ENCODE results near the gene GEMIN7. TPM values are rescaled to one million over a fixed set of nuclear protein-coding genes. Genes with fewer than 3 reads are reported as not detected.

GEMIN7 gene
- total RNA-seq, result 34.7 and 48.5 TPM in 2 replicates

GRCh38 chr19:45079063-45079910 lies at the start of gene GEMIN7:
GEMIN7 (plus strand) TSS chr19:45079260; CDS start chr19:45090115, 10,855 bp downstream.

GRCh38 chr19:45038931-45039893 lies 39.8 kb upstream of the GEMIN7 start, which contains the start of gene CLASRP:
CLASRP (plus strand) TSS chr19:45039045; CDS start chr19:45040213, 1,168 bp downstream.

GRCh38 chr19:45076029-45076850 lies 2.8 kb upstream of the GEMIN7 start, which contains the start of gene ZNF296:
ZNF296 (minus strand) TSS chr19:45076478; CDS start chr19:45076373, 105 bp downstream.

GRCh38 chr19:45092747-45093678 lies 14.0 kb downstream of the GEMIN7 start, which contains the start of gene PPP1R37:
PPP1R37 (plus strand) TSS chr19:45093179; CDS start chr19:45093326, 147 bp downstream.

Other genes with a start within 250 kb of the GEMIN7 start
- gene NECTIN2, start 233.0 kb upstream of the GEMIN7 start, total RNA-seq, result 164 and 177 TPM in 2 replicates
- gene TOMM40, start 188.0 kb upstream of the GEMIN7 start, total RNA-seq, result 43.9 and 67.0 TPM in 2 replicates
- 12.5 and 510 TPM in 2 replicates for gene APOE, start 173.5 kb upstream of the GEMIN7 start, total RNA-seq
- 10.3 and 57.2 TPM in 2 replicates for gene APOC1, start 164.7 kb upstream of the GEMIN7 start, total RNA-seq
- gene APOC4, start 137.0 kb upstream of the GEMIN7 start, total RNA-seq, result not detected in 2 replicates
- gene APOC2, start 133.2 kb upstream of the GEMIN7 start, total RNA-seq, result not detected in 2 replicates
- gene CLPTM1, start 123.9 kb upstream of the GEMIN7 start, total RNA-seq, result 48.2 and 88.1 TPM in 2 replicates
- gene RELB, start 77.8 kb upstream of the GEMIN7 start, total RNA-seq, result 4.2 and 34.4 TPM in 2 replicates
- 11.9 and 74.0 TPM in 2 replicates for gene CLASRP, start 40.2 kb upstream of the GEMIN7 start, total RNA-seq
- 0.26 and 1.5 TPM in 2 replicates for gene ZNF296, start 2.8 kb upstream of the GEMIN7 start, total RNA-seq
- 16.2 and 32.3 TPM in 2 replicates for gene PPP1R37, start 13.9 kb downstream of the GEMIN7 start, total RNA-seq
- under 0.01 and 0.16 TPM in 2 replicates for gene NKPD1, start 81.7 kb downstream of the GEMIN7 start, total RNA-seq
- gene TRAPPC6A, start 99.0 kb downstream of the GEMIN7 start, total RNA-seq, result 14.1 and 33.1 TPM in 2 replicates
- gene BLOC1S3, start 99.5 kb downstream of the GEMIN7 start, total RNA-seq, result 5.0 and 8.6 TPM in 2 replicates
- gene EXOC3L2, start 166.1 kb downstream of the GEMIN7 start, total RNA-seq, result 0.24 TPM in 1 of 2 replicates, not detected in the other
- gene MARK4, start 172.0 kb downstream of the GEMIN7 start, total RNA-seq, result 17.1 and 34.5 TPM in 2 replicates
- 6.0 TPM in 1 of 2 replicates, not detected in the other for gene CKM, start 243.6 kb downstream of the GEMIN7 start, total RNA-seq